Superior temporal gyrus (tissue), 1 donor: ENCODE measurements around the gene MSANTD2.
"Not testable (repeated sequence)": the region's sequence is repeated elsewhere in the genome, so short reads cannot be mapped to it uniquely, and the experiment has no call there.

Experiments used
- DNase-seq: peaks from one replicate; pipeline ENCODE4 v3.0.0-alpha.2; 2016; ENCODE audit errors: extremely low spot score

The MSANTD2 gene

DNA sequence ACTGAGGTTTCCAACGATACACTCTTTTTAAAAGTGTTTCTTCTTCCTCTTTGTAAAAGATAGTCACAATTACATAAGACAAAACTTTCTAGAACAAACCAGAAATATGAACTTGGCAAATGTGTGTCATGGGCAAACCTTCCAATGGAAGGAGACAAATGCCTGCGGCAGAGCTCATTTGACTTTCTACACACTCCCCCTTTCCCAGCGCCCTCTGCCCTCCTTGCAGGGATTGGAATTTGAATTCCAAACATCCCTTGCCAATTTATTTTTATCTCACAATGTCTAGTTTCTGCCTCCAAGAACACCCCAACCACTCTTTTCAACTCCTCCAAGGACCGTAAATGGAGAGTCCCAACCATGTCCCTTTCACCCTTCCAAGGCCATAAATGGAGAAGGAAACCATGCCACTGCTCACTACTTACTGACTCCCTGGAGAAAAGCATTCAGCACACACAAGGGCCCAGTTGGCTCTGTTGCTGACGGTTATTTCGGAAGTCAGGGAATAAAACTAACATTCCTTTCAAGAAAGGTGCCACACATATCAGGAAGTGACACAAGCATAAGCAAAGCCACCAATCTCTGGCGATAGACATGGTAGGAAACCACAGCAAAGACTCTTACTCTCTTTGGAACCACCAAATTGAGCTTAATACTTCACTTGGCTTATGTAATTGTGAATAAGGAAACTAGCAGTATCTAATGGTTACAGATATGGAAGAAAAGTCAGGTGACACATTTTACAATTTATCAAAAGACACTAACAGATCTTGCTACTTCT lies 23.2 kb downstream of the MSANTD2 start:
- no peak for DNase-seq

DNA sequence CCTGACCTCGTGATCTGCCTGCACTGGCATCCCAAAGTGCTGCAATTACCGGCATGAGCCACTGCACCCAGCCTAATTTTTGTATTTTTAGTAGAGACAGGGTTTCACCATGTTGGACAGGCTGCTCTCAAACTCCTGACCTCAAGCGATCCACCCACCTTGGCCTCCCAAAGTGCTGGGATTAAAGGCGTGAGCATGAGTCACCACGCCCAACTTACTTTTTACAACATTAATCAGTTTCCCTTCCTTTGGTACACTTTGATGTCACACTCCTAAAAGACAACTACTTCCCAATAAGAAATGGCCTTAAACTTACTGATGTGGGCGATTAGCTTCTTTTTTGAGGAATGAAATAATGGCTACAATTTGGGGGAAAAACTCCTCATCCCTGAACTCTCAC lies 29.2 kb downstream of the MSANTD2 start:
- DNase-seq: not testable (repeated sequence)

DNA sequence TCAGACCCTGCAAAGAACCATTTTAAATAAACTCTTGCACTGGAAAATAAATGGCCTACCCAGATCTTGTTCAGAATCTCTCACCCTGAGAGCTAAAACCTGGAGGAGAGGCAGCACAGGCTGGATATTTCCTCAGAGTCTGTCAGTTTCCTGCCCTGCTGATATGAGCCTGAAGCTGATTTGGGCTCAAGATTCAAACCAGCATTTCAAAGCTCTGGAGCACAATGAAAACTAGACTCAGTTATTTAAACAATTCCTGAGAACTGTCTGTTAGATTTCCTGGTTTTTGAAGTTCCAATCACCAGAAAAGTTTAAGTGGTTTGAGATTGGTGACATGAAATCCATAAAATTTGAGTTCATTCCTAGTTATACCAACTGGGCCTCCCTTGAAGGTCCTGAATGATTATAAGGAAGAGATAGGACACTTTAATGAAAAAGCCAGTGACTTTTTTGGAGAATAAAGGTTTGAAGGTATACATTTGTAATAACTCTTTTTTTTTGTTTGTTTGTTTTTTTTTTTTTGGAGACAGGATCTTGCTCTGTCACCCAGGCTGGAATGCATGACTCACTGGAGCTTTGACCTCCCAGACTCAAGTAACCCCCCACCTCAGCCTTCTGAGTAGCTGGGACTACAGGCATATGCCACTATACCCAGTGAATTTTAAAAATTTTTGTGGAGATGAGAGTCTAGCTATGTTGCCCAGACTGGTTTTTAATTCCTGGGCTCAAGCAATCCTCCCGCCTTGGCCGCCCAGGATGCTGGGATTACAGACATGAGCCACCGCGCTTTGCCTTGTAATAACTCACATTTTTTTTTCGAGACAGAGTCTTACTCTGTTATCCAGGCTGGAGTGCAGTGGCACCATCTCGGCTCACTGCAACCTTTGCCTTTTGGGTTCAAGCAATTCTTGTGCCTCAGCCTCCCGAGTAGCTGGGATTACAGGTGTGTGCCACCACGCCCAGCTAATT lies 30.1 kb downstream of the MSANTD2 start:
- no peak for DNase-seq

DNA sequence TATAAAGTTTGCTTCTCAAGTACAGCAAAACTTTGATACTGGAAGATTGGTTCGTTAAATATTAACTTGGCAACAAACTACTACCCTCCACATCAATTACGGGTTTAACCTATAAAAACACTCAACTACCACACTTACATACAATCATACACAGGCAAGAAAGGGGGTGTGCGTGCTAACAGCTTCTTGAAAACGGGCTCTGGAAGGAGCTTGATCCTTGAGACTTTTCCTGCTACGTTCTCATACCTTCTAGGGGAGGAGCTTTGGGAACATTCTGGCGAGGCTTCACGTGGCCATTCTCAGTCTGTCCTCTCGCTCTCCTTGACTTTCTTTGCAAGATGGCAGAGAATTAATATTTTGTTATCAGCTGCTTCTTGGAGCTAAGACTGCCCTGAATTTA lies 31.3 kb downstream of the MSANTD2 start:
- no peak for DNase-seq

DNA sequence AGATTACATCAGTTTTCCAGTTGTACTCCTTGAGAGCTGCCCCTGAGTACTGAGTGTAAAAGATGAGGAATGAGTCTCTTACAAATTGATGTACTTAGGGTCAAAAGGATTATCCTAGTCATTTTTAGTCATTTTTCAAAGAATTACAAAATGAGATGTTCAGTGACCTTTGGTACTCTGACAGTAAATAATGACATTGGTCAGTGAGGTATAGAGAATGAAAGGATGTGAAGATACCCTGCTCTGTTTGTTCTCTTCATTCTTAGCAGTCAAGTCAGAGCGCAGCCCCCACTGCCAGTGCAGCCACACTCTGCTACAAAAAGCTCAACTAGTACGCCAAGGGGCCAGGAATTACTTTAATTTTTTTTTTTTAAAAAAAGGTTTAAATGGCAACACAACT lies 34.0 kb downstream of the MSANTD2 start:
- no peak for DNase-seq

DNA sequence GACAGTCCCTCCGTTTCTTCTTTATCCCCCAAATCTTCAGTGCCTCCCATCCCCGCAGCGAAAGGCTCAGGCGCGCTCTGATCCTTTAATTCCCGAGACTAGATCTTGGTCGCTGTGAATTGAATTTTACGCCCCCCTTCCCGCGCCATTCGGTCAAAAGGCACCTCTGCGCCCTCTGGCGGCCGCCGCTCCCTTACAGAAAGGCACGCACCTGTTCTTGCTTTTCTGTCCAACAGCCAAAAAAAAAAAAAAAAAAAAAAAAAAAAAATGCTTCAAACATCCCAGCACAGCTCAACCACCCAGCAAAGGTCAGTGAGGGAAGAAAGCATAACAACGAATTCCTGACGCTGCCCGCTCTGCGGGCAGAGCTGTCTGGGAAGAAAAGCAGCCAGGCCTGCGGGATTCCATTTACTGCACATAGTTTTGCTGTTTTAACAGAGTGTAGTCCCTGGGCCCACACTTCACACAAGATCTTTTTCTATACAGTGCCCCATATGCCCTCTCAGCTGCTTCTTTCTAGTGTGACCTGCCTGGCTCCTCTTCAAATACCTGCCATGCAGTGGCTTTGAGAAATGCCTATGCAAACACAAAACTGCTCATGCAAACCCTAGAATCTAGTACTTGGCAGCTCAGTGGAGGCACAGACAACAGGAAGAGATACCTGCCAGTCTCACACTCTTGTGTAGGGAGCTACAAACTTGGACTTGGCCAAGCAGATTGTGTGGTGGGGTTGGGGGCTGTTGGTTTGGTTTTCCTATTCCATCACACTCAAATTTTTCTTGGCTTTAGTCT lies 36.9 kb downstream of the MSANTD2 start:
- DNase-seq: peak; percentile 60

DNA sequence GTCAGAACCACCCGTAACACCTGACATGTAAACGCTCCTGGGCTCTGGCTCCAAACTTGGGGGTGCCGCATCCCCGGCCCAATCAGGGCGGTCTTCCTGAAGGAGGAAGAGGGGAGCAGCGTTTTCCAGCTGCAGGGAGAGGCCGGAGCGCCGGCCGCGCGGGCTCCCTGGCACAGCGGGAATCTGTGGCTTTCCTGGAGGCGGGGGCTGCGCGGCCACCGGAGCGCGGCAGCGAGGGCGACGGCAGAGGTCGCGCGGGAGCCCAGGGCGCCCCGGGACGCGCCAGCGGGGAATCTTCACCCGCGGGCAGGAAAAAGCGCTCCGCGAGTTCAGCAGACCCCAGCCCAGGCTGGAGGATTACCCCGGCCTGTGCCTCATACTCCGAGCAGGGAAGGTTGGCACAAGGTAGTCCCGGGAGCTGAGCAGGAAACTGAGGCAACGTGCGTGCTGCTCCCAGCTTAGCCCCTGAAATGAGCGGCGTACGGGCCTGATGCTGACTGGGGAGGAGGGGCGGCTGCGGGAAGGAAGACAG lies 37.5 kb downstream of the MSANTD2 start:
- DNase-seq: no peak

DNA sequence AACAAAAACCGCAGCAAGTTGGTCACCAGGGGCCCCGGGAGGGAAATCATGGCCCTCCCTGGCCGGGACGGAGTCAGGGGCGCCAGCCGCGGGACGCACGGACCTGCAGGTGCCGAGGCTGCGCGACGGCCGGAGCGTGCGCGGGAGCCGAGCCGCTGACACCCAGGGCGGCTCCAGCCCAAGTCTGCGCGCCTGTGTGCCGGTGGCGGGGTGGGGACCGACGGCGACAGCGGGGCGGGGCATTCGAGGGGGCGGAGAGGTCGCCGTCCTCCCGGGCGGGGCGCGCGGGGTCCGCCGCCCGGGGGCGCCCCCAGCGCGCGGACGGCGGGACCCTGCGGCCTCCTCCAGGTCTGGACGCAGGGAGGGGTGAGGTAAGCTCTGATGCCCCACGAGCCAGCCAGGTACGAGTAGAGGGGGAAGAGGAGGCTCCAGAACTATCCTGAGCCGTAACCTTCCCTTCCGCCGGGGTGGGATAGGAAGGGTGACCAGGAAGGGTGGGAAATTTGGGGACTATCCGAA lies 38.0 kb downstream of the MSANTD2 start, which contains the start of gene ESAM:
Gene ESAM (minus strand): TSS at position 186 of the 519 bp plus-strand sequence. CDS start 136 bp downstream, at position 50.
- no peak for DNase-seq

DNA sequence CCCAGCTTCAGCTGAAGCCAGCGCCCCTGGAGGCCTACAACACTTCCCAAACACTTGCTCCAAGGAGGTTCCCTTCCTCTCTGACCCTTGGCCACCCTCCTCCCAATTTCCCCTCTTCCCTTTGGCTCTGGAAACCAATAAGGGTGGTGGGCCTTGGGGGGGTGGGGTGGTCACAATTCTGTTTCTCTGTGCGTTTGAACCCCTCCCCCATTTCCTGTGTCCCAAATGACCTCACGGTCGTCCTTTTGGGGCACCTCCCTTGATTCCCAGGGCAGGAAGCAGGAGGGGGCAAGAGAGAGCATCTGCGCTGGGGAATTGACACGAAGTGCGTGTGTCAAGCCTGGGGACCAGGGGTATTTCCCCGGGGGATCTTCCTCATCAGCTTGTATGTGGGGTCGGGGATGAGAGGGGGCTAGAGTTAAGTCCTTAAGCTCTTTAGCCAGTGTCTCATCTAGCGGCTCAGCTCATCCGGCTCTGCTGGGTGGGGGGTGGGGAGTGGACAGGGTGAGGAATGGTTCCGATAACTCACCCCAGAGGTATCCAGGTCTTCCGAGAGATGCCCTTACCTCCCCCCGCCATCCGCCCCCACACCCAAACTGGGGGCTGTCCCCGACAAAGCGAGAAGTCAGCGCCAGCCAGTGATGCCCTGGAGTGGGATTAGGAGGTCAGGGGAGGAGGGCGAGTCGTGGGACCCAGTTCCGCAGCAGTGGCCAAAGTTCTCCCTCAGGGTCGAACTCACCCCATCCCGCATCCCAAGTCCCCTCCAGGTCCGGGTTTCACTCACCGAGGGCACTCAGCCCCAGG lies 38.7 kb downstream of the MSANTD2 start:
- no peak for DNase-seq

DNA sequence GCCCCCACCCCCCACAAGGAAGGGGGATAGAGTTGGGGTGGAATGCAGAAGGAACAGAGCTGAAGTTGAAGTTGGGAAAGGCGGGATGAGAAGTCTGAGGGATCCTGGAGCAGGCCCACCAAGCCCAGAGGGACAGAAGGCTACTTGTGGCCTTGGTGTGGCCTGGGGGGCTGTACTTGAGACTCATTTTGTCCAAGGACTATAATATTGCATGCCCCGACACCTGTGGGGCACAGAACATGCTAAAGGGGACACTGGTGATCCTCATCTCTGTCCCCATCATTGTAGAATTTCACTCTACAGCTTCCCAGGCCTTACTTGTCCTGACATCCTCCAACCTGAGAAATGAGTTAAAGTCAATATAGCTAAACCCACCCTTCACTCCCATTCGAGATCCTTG lies 39.4 kb downstream of the MSANTD2 start:
- no peak for DNase-seq

DNA sequence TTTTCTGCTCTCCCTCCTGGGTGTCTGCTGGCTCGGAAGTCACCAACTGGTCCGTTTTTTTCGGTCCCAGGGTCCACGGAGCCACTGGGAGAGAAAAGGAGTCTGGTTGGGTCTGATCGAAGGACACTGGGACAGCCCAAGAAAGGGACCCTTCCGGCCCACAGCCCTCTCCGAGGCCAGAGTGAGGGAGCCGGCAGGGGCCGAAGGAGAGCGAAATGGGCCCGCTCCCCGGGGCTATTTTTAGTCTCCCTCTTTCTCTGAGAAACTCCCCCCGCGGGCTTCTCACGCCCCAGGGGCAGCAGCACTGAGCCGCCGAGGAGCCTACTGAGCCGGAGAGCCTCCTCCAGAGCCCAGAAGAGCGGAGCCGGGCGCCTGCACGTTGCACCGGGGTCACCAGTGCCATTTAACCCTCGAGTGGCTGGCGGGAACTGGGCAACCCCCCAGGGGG lies 40.0 kb downstream of the MSANTD2 start:
- DNase-seq: no peak

DNA sequence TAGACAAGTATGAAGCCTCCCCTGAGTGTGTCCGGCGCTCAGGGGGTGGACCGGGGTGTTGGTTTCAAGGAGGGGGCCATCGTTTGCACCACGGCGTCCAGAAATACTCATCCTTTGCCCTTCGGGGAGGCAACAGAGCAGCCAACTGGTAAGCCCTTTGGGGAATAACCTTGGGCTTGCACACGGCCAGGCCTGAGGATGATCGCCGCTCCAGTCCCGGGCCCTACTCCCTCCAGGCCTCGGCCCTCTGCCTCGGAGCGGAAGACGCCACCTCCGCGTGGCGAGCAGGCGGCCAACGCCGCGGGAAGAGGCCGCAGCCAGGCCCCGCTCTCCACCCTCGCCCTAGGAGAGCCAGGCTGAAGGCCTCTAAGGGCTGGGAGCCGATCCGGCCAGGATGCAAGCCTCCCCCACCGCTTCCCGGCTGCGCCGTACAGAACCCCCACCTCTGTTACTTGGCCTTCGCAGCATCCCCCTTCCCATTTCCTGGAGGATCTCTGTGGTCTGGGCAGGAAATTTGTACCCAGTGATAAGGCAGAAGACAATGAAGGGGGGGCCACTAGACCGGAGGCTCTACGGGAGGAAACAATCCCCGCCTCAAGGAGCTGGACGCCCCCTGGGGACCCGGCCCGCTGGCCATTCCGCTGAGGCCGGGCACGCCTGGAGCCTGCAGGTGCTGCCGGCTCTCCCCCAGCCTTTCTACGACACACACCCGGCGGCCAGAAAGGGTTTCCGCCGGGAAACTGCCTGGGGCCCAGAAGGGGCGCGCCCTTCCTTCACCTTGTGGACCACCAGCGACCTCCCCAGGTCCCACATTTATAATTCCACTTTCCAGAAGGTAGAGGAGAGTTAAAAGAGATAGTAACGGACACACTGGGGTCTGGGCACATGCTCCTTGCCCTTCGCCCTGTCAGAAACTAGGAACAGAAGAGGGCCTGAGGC lies 40.7 kb downstream of the MSANTD2 start:
- DNase-seq: no peak

DNA sequence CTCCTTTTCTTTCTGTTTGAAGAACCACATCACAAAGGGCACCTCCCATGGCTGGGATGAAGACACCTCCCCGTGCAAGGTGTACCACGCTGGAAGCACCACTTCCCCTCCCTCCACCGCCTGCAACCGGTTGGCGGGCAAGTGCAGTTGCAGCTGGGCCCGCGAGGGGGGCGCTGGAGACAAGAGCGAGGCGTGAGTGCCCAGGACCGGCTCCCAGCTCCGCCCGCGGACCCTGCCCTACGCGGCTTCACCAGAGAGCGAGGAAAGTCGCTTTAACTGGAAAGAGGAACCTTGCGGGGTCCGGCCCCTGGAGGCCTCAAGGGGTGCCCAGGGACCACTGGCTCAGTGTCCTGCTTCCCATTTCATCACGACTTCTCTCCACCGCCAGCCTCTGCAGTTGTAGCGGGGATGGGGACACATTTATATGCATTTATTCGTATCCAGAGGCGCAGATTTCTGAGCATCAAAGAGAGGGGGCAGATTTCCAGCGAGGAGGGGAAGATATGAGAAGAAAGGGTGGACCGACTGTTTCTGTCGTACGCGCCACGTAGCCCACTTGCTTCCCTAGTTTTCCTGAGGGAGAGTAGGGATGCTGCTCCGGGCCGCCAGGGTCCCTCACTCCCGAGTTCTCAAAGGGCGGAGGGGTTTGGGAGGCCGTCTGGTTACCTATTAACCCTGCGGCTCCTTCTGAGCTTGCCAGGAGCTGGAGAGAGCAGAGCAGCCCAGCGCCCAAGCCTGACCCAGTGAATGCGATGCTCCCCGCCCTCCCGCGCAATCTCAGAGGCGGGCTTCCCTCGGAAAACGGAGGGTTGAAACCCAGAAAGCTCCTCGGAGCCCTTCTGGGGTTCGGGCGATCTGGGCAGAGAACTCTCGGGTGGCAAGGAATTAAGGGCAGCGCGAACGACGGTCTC lies 41.6 kb downstream of the MSANTD2 start:
- peak; percentile 69 for DNase-seq

DNA sequence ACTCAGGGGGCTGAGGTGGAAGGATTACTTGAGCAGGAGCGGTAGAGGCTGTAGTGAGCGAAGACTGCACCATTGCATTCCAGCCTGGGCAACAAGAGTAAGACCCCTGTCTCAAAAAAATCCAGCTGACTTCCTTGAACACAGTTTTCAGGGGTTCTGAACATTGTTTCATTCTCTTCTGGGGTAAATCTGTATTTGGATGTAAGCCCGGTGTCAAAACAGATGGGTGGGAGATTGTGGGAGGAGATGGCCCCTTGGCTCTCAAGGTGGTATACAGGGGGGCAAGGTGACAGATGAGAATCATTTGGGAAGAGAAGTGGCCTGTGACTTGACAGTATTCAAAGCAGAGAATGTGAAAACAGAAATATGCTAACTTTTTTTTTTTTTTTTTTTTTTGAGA lies 42.9 kb downstream of the MSANTD2 start:
- no peak for DNase-seq

DNA sequence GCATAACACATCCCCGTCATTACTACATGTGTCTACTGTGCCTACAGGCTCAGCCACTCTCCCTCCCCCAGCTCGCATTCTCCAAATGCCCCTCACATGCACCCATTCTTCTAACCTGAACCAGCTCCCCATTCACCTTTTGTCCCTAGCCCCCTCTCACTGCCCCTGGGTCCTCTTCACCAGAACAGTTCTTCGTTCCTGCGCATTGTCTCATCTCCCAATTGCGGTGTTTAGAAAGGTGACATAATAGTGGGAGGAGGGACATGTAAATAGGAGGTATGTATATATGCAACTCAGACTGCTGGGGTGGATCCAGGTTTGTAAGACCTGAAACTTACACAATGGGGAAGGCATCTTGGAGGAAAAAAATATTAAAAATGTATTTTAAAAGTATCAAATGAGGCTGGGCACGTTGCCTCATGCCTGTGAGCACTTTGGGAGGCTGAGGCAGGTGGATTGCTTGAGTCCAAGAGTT lies 43.4 kb downstream of the MSANTD2 start:
- DNase-seq: no peak

DNA sequence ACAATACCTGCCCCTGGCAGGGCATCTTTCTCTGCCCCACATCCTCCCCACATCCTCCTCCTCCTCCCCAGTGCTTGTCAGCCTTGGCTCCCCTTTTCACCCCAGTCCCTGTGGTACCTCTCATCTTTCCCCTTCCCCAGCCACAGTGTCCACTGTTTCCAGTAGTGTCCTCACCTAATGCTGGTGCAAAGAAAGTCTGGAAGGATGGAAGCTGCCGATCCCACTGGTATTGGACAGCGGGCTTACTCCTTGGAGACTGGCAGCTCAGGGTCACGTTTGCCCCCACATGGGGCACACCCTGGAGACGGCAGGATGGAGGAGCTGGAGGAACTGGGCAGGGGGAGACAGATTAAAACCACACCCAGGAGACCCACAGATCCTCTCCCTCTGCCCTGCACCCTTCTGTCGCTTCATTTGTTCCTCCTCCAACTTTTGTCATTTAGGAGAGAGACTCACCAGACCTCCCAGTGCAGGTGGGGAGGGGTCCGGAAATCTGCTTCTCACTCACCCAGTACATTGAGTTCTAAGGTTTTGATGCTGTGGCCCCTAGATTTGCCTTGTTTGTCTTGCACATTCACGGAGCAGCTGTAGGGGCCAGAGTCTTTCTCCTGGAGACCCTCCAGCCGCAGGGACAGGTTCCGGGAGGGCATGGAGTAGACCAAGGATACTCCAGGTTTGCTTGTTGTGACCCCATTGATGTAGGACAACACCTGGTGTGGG lies 44.0 kb downstream of the MSANTD2 start:
- no peak for DNase-seq

DNA sequence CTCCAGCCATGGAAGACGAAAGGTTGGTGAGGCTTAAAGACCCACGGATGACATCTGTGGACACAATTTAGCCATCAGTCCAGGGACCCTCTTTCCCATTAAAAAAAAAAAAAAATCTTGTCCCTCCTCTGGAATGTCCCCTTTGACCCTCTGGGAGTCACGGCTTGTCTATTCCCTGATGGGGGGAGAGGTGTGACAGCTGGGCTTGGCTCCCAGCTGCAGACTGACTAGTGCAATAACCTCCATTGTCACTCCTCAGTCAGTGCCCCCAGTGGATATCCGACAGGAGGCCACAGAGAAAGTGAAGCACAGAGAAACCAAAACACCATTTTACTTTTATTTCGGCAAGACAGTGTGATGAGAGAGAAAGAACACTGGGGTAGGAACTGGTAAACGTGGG lies 45.5 kb downstream of the MSANTD2 start:
- DNase-seq: no peak
